PC-3 (cell line): ENCODE data around the gene UPK1B.

Experiments
- EZH2 ChIP-seq: fragments of 300-600 bp; sonication (generic); IDR thresholded peaks from one replicate; pipeline ENCODE4 v1.6.1; 2017; ENCODE audit warnings: antibody characterized with exemption, mild to moderate bottlenecking, low read length; ENCODE audit not compliant: unreplicated experiment
- TF ChIP-seq, protein P1 (sequence below): fragments of 300-600 bp; sonication (generic); conservative IDR thresholded peaks from 2 replicates; pipeline ENCODE4 v1.5.1; 2017; ENCODE audit warnings: antibody characterized with exemption, low read depth, mild to moderate bottlenecking, low read length

- TF ChIP-seq, protein P1, sequence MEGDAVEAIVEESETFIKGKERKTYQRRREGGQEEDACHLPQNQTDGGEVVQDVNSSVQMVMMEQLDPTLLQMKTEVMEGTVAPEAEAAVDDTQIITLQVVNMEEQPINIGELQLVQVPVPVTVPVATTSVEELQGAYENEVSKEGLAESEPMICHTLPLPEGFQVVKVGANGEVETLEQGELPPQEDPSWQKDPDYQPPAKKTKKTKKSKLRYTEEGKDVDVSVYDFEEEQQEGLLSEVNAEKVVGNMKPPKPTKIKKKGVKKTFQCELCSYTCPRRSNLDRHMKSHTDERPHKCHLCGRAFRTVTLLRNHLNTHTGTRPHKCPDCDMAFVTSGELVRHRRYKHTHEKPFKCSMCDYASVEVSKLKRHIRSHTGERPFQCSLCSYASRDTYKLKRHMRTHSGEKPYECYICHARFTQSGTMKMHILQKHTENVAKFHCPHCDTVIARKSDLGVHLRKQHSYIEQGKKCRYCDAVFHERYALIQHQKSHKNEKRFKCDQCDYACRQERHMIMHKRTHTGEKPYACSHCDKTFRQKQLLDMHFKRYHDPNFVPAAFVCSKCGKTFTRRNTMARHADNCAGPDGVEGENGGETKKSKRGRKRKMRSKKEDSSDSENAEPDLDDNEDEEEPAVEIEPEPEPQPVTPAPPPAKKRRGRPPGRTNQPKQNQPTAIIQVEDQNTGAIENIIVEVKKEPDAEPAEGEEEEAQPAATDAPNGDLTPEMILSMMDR = no peak
- no peak for TF ChIP-seq EZH2
Observed at GRCh38 chr3:119205209-119205608, 31.8 kb downstream of the UPK1B start.
